ENCODE results near the gene CYTH4. TPM values are rescaled to one million over a fixed set of nuclear protein-coding genes. Genes with fewer than 3 reads are reported as not detected.

CYTH4 gene
- total RNA-seq, 4 donors from 2014 or later = 13.2 to 40.3 (median 22.1) TPM

DNA sequence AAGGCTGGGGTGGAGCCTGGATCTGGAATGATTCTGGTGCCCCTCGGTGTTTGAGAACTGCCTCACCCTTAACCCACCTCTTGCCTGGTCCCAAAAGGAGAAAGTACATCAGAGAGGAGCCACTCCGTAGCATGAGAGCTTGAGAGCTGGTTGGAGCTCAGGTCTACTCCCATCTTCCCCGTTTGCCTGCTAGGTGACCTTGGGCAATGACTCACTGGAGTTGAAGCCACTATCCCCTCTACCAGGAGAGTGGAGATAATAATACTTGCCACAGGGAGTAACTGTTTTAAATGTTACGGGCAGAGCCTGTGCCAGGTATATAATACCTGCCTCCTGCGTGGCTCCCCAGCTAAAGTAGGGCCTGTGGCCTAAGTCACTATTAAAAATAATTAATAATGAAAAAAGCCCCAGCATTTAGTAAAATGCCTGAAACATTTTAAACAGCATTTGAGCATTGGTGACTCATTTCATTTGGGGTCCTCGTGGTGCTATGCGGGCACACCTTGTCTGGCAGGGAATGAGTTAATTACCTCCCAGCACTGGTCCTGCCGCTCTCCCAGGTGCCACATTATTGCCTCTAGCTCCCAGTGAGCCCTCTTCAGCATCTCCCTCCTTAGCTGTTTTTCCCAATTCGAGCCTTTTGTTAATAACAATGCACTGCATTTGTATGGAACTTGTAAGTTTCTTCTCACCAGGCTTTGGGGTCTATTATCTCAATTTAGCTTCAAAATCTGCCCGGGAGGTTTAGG, 22.5 kb downstream of the CYTH4 start:
- TF ChIP-seq, protein P1, sequence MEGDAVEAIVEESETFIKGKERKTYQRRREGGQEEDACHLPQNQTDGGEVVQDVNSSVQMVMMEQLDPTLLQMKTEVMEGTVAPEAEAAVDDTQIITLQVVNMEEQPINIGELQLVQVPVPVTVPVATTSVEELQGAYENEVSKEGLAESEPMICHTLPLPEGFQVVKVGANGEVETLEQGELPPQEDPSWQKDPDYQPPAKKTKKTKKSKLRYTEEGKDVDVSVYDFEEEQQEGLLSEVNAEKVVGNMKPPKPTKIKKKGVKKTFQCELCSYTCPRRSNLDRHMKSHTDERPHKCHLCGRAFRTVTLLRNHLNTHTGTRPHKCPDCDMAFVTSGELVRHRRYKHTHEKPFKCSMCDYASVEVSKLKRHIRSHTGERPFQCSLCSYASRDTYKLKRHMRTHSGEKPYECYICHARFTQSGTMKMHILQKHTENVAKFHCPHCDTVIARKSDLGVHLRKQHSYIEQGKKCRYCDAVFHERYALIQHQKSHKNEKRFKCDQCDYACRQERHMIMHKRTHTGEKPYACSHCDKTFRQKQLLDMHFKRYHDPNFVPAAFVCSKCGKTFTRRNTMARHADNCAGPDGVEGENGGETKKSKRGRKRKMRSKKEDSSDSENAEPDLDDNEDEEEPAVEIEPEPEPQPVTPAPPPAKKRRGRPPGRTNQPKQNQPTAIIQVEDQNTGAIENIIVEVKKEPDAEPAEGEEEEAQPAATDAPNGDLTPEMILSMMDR (IDR thresholded peaks at IDR 0.05; ENCODE audit: low read depth) = no peak

GRCh38 chr22:37305887-37306286, 23.6 kb downstream of the CYTH4 start:
- TF ChIP-seq, protein P1 (IDR thresholded peaks at IDR 0.05; ENCODE audit: low read depth) = no peak

GRCh38 chr22:37306494-37306829, 24.2 kb downstream of the CYTH4 start:
- TF ChIP-seq, protein P1 (IDR thresholded peaks at IDR 0.05; ENCODE audit: low read depth) = no peak

GRCh38 chr22:37308385-37309200, 26.3 kb downstream of the CYTH4 start:
- TF ChIP-seq, protein P1 (IDR thresholded peaks at IDR 0.05; ENCODE audit: low read depth) = no peak

GRCh38 chr22:37309211-37310074, 27.1 kb downstream of the CYTH4 start:
- TF ChIP-seq, protein P1 (IDR thresholded peaks at IDR 0.05; ENCODE audit: low read depth) = no peak

DNA sequence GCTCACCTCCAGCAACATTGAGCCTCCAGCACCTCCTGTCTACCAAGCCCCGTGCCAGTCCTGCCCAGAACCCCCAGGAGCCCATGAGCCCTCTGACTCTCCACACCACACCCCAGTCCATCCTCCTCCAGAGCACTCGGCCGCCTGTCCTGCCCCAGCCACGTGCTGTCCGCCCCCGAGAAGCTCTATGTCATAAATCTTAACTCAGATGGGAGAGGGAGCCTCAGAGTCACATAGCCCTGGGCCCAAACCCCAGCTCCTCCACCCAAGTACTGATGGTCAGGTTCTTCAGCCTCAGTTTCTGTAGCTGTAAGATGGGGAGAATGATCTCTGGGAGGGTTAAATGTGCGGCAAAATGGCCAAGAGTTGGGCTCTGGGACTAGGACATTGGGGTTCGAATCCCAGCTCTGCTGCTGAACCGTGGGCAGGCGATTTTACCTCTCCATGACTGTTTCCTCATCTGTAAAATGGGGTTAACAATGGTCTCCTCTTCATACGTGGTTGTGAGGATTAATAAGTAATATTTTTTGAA, 27.8 kb downstream of the CYTH4 start:
- TF ChIP-seq, protein P1 (IDR thresholded peaks at IDR 0.05; ENCODE audit: low read depth) = no peak

Data from subcutaneous adipose tissue (tissue), 4 donors.